SKM-1 treated with dmso at 0.1 percent for 144 hours (cell line): Measurements from ENCODE around the gene DIP2A.
"Not testable (repeated sequence)": the region's sequence is repeated elsewhere in the genome, so short reads cannot be mapped to it uniquely, and the experiment has no call there.

Experiments
- DNase-seq: peaks from one replicate; lab custom pipeline; 2025; ENCODE audit not compliant: unreplicated experiment; lab: John Stamatoyannopoulos, UW

DIP2A gene

GRCh38 chr21:46425571-46425970 is 33.1 kb upstream of the DIP2A start:
- DNase-seq: no peak

- no peak for DNase-seq
These were observed 32.2 kb upstream of the DIP2A start for GRCh38 chr21:46426313-46427046.

- no peak for DNase-seq
These were observed 31.2 kb upstream of the DIP2A start for GRCh38 chr21:46427516-46427915.

DNA sequence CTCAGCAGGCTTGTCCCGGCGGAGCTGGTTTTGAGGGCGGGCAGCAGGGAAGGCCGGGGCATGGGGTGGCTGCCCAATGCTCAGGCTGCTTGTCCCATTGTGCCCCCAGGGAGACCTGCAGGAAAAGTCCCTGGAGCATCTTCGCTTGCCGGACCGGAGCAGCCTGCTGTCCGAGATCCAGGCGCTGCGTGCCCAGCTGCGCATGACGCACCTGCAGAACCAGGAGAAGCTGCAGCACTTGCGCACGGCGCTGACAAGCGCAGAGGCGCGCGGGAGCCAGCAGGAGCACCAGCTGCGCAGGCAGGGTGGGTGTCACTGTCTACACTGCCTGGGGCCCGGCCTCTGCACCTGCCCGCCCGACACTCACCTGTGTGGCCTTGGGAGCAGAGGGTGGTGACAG is 30.4 kb upstream of the DIP2A start:
- DNase-seq: no peak

- no peak for DNase-seq
These were observed 29.5 kb upstream of the DIP2A start for GRCh38 chr21:46428987-46429710.

- no peak for DNase-seq
These were observed 28.7 kb upstream of the DIP2A start for GRCh38 chr21:46429754-46430681.

- no peak for DNase-seq
These were observed 27.2 kb upstream of the DIP2A start for GRCh38 chr21:46431448-46431847.

DNA sequence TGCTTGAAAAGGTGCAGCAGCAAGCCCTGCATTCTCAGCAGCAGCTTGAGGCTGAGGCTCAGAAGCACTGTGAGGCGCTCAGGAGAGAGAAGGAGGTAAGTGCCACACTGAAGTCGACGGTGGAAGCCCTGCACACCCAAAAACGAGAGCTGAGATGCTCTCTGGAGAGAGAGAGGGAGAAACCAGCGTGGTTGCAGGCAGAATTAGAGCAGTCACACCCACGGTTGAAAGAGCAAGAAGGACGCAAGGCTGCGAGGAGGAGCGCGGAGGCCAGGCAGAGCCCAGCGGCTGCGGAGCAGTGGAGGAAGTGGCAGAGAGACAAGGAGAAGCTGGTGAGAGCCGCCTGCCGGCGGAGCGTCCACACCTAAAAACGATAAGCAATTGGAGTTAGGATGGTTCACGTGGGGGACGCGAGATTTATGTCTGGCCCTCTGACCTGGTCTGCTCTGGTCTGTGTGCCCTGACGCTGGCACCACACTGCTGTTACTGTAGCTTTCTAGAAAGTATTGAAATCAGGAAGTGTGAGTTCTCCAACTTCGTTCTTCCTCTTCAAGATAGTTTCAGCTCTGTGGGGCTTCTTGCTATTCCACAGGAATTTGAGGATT is 26.7 kb upstream of the DIP2A start:
- no peak for DNase-seq

GRCh38 chr21:46433116-46433515 is 25.6 kb upstream of the DIP2A start:
- not testable (repeated sequence) for DNase-seq

- DNase-seq: no peak
These were observed 24.3 kb upstream of the DIP2A start for GRCh38 chr21:46434322-46434958.

DNA sequence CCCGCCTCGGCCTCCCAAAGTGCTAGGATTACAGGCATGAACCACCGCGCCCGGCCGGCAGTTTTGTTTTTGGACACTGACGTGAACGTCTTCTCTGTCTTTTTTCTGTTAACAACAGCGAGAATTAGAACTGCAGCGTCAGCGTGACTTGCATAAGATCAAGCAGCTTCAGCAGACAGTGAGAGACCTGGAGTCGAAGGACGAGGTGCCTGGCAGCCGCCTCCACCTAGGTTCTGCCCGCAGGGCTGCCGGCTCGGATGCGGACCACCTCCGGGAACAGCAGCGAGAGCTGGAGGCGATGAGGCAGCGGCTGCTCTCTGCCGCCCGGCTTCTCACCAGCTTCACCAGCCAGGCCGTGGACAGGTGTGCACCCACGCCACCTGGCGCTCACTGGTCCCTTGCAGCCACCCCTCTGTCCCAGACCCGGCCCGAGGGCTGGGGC is 22.9 kb upstream of the DIP2A start:
- no peak for DNase-seq

DNA sequence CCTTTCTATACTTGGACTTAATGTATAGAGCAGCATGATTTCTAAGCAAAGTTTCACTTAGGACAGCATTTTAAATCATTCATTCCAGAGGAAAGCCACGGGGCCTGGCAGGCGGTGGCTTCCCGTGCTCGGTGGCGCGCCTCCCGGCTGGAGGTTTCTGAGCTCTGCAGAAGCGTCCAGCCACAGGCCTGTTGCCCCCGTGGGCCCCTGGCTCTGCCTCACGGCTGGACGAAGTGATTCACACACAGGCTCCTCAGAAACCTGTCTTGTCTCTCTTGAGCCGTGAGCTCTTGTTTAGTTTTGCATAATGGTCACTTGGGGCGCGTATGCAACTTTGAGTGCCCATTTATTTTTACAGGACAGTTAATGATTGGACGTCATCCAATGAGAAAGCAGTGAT is 22.1 kb upstream of the DIP2A start:
- no peak for DNase-seq

- DNase-seq: no peak
These were observed 21.6 kb upstream of the DIP2A start for GRCh38 chr21:46437096-46437498.

DNA sequence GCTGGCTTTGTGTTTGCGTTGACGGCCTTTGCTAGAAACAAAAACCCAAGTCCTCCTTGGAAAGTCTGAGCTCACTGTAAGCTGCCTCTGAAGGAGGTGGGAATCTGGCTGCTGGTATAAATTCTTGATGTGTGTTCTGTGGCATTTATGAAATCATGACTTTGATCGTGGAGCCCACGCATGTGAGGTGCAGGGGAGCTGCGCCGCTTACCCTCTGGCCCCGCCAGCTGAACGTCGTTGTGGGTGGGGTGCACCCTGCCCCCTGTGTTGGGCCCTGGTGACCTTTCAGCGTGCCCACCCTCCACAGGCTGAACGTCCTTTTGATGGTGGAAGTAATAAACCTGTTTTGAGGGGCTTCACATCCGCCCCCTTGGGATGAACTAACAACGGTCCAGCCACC is 21.2 kb upstream of the DIP2A start:
- DNase-seq: no peak

- no peak for DNase-seq
These were observed 20.4 kb upstream of the DIP2A start for GRCh38 chr21:46438241-46438640.

DNA sequence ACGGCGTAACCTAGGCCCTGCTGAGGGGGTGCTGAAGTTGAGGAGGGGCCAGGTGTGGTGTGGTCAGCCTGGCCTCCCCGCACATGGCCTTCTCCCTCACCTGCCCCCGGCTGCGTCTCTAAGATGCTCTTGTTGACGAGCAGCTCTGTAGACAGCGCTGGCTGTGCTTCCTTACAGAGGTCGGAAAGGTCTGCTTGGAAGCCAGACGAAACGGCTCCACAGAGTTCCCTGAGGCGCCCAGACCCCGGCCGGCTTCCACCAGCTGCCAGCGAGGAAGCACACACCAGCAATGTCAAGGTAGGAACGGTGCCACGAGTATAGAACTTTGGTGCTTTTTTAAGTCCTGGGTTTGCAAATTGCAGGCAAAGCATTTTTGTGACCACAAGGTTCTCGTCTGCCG is 18.8 kb upstream of the DIP2A start:
- no peak for DNase-seq

DNA sequence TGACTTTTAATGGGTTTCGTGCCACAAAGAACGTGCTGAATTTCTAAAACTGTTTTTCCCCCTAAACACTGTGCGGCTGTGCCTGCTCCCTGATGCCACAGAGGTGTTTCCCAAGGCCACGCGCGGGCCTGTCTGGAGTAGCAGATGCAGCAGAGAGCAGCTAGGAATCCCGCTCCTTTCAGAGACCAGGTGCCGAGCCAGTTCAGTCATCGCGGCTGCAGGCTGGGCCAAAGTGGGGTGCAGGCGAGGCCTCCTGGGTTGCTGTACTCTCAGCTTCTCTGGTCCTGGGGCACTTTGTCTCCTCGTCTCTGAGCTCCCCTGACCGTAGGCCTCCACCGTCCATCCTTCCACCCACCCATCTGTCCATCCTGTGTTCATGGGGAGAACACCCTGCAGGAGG is 17.4 kb upstream of the DIP2A start:
- no peak for DNase-seq

DNA sequence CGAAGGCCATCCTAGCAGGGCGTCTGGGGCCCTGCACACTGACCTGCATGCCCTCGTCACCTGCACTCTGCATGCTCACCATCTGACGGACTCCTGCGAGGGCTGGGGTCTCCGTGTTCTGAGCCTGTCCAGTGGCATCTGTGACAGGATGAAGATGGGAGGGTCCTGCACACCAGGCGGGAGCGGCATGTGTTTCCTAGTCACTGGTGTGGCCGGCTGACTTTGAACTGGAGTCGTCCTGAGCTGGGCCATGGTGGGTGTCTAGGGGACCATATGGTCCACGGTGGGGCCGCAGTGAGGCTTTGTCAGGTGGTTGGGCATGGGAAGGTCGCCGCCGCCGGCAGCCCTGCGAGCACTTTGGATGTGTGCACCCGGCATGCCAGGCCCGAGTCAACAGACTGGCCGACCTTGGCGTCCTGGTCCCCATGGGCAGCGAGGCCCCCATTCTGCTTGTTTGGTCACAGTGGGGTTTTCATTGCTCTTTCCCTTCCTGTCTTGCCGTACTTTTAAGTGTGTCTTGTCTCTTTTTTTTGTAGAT is 16.7 kb upstream of the DIP2A start:
- no peak for DNase-seq

GRCh38 chr21:46442938-46443337 is 15.8 kb upstream of the DIP2A start:
- DNase-seq: no peak

GRCh38 chr21:46443910-46444309 is 14.8 kb upstream of the DIP2A start:
- no peak for DNase-seq
